ENCODE data around the gene CADM3.

CADM3 gene

DNA sequence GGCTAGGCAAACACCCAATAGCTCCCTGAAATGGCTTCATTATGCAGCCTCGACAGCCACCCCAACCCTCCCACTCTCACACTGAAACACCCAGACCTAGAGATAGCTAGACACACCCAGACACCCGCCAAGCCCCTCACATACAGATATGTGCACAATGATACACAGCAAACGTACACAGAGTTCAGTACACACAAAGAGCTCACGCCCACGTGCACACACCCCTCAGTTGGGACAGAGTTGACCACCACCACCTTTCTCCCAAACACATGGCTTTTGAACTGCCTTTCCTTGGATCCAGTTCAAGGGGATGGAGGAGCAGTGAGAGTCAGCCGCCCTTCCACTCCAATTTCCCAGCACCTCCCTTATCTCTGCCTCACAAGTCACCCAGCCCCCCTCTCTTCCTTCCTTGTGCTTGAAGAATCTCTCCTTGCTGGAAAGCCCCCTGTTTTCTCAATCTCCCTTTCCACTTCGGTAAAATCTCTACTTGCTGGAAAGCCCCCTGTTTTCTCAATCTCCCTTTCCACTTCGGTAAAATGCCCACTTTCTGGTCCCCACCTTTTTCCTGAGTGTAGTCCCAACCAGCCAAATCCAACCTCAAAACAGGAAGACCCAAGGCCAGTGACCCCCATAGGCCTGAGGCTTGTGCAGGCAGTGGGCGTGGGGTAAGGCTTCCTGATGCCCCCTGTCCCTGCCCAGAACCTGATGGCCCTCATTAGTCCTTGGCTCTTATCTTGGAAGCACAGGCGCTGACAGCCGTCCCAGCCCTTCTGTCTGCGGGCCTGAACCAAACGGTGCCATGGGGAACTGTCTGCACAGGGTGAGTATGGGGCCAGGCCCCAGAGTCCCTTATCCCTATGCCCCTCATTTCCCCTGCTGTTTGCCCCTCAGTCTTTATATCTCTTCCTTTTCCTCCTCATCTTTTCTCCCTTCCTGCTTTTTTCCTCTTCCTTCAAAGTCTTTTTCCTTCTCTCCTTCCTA is 33.0 kb downstream of the CADM3 start, which contains the start of gene ACKR1:
Gene ACKR1 (plus strand): TSS at position 715 of the 981 bp plus-strand sequence. CDS start 85 bp downstream, at position 800.
- H4K20me1 ChIP-seq (ENCODE audit: insufficient read depth, low read length) = peaks cover 9% of the 10 kb centered on the region; the same call in 1 of the 2 replicates
- no peak within 1 kb of the TSS for H3K4me3 ChIP-seq (ENCODE audit: low read depth in 1 of 2, low read length in 2 of 2)
- ATAC-seq (ENCODE audit: insufficient read depth, low read depth) (no peak), DNase-seq (no peak)
- H3K4me1 ChIP-seq (ENCODE audit: insufficient read depth, low read length) = no peaks in the 10 kb centered on the region
- no peak within 1 kb of the TSS for H2AFZ ChIP-seq (ENCODE audit: low read depth, low read length)
- H3K36me3 ChIP-seq (ENCODE audit: insufficient read depth, low read length) = no peaks in the 10 kb centered on the region
- TF ChIP-seq CTCF (IDR thresholded peaks at IDR 0.05; ENCODE audit: borderline replicate concordance, extremely low read depth, low read length, poor library complexity, severe bottlenecking) (no peak), EZH2 (IDR thresholded peaks at IDR 0.05; ENCODE audit: borderline replicate concordance, low read depth, low read length, severe bottlenecking) (no peak)
- peaks cover 22% of the 10 kb centered on the region for H3K27me3 ChIP-seq (ENCODE audit: insufficient read depth, low read length, poor library complexity)
- no peak within 1 kb of the TSS for H3K4me2 ChIP-seq (ENCODE audit: insufficient read depth, low read length)
- H3K9me3 ChIP-seq (ENCODE audit: insufficient read depth, low read length, severe bottlenecking) = no peaks in the 10 kb centered on the region
- H3K27ac ChIP-seq (ENCODE audit: low read length) = no peak within 1 kb of the TSS
- no peak within 1 kb of the TSS for H3K9ac ChIP-seq (ENCODE audit: low read depth, low read length)
- no peaks in the 10 kb centered on the region for H3K79me2 ChIP-seq (ENCODE audit: insufficient read depth, low read length)

GRCh38 chr1:159205225-159205624 is 33.8 kb downstream of the CADM3 start:
- ATAC-seq (ENCODE audit: insufficient read depth, low read depth) (no peak), DNase-seq (no peak)
- no peaks in the 10 kb centered on the region for H3K79me2 ChIP-seq (ENCODE audit: insufficient read depth, low read length)
- H3K4me3 ChIP-seq (ENCODE audit: low read depth in 1 of 2, low read length in 2 of 2) = no peak overlapping the region
- peaks cover 22% of the 10 kb centered on the region for H3K27me3 ChIP-seq (ENCODE audit: insufficient read depth, low read length, poor library complexity)
- no peak overlapping the region for H3K9ac ChIP-seq (ENCODE audit: low read depth, low read length)
- no peak overlapping the region for H2AFZ ChIP-seq (ENCODE audit: low read depth, low read length)
- H3K27ac ChIP-seq (ENCODE audit: low read length) = no peak overlapping the region
- no peaks in the 10 kb centered on the region for H3K36me3 ChIP-seq (ENCODE audit: insufficient read depth, low read length)
- peaks cover 9% of the 10 kb centered on the region; the same call in 1 of the 2 replicates for H4K20me1 ChIP-seq (ENCODE audit: insufficient read depth, low read length)
- H3K4me2 ChIP-seq (ENCODE audit: insufficient read depth, low read length) = no peak overlapping the region
- TF ChIP-seq CTCF (IDR thresholded peaks at IDR 0.05; ENCODE audit: borderline replicate concordance, extremely low read depth, low read length, poor library complexity, severe bottlenecking) = no peak
- H3K4me1 ChIP-seq (ENCODE audit: insufficient read depth, low read length) = no peaks in the 10 kb centered on the region
- no peaks in the 10 kb centered on the region for H3K9me3 ChIP-seq (ENCODE audit: insufficient read depth, low read length, severe bottlenecking)

- Histone ChIP-seq H3K27ac (ENCODE audit: low read length) (no peak overlapping the region), H3K4me2 (ENCODE audit: insufficient read depth, low read length) (no peak overlapping the region), H3K4me1 (ENCODE audit: insufficient read depth, low read length) (no peaks in the 10 kb centered on the region), H3K9me3 (ENCODE audit: insufficient read depth, low read length, severe bottlenecking) (no peaks in the 10 kb centered on the region), H4K20me1 (ENCODE audit: insufficient read depth, low read length) (peaks cover 9% of the 10 kb centered on the region; the same call in 1 of the 2 replicates), H3K36me3 (ENCODE audit: insufficient read depth, low read length) (no peaks in the 10 kb centered on the region), H3K27me3 (ENCODE audit: insufficient read depth, low read length, poor library complexity) (peaks cover 22% of the 10 kb centered on the region), H3K79me2 (ENCODE audit: insufficient read depth, low read length) (no peaks in the 10 kb centered on the region), H2AFZ (ENCODE audit: low read depth, low read length) (no peak overlapping the region), H3K4me3 (ENCODE audit: low read depth in 1 of 2, low read length in 2 of 2) (no peak overlapping the region), H3K9ac (ENCODE audit: low read depth, low read length) (no peak overlapping the region)
- TF ChIP-seq CTCF (IDR thresholded peaks at IDR 0.05; ENCODE audit: borderline replicate concordance, extremely low read depth, low read length, poor library complexity, severe bottlenecking) = no peak
- DNase-seq = no peak
- ATAC-seq (ENCODE audit: insufficient read depth, low read depth) = no peak
Observed at GRCh38 chr1:159206110-159206509, 34.7 kb downstream of the CADM3 start.
